ACC112 (cell line): ENCODE measurements around the gene C1QL3.

Experiments used
- H2AFZ ChIP-seq: fragments of 200-600 bp; sonication (generic); one replicate; pipeline ENCODE4 v1.6.0; 2017; ENCODE audit warnings: antibody characterized with exemption, low read length; ENCODE audit not compliant: unreplicated experiment
- H3K27ac ChIP-seq: fragments of 200-600 bp; sonication (generic); 2 replicates; pipeline ENCODE4 v1.5.1; 2014; ENCODE audit warnings: low read depth, mild to moderate bottlenecking, antibody characterized with exemption, low read length, moderate library complexity
- H3K27me3 ChIP-seq: fragments of 200-600 bp; sonication (generic); 2 replicates; pipeline ENCODE4 v1.6.1; 2014; ENCODE audit warnings: mild to moderate bottlenecking, antibody characterized with exemption, low read length, moderate library complexity, mixed read lengths; ENCODE audit not compliant: insufficient read depth
- H3K36me3 ChIP-seq: fragments of 200-600 bp; sonication (generic); 2 replicates; pipeline ENCODE4 v1.6.1; 2016; ENCODE audit warnings: mild to moderate bottlenecking, antibody characterized with exemption, low read length, moderate library complexity, mixed read lengths; ENCODE audit not compliant: insufficient read depth
- H3K4me1 ChIP-seq: fragments of 200-600 bp; sonication (generic); one replicate; pipeline ENCODE4 v1.6.1; 2016; ENCODE audit warnings: low read length, mixed read lengths; ENCODE audit not compliant: insufficient read depth, unreplicated experiment, control insufficient read depth
- H3K4me3 ChIP-seq: fragments of 200-600 bp; sonication (generic); 2 replicates; pipeline ENCODE4 v1.5.1; 2014; ENCODE audit warnings: mild to moderate bottlenecking, low read depth, low read length
- H3K79me2 ChIP-seq: fragments of 200-600 bp; sonication (generic); one replicate; pipeline ENCODE4 v1.6.0; 2016; ENCODE audit warnings: low read length; ENCODE audit not compliant: control insufficient read depth, unreplicated experiment, insufficient read depth

C1QL3 gene

DNA sequence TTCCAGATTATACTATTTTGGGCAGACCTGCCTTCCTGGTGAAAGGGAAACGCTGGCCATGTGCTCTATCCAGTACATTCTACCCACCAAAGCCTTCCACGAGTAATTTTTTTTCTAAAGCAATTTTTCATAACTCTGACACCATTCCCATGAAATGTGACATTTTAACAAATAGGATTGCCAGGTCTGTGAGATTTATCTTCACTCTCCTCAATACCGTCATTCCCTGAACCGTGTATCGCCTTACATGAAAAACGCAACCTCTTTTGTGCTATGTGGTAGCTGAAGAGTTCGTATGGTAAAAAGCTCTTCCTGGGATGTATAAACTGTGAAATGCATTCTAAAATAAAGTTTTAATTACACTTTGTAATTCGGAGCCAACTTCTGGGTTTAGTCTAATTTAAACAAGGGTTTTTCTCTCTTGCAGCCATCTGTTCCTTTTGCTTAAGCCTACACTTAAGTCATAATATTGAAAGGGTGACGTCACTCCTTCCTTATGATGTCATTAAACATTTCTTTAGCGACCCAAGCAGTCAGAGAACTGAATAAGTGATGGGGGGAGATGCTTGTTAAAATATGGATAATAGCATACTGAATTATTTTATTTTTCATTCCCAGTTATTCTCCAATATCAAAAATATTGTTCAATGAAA lies 27.7 kb downstream of the C1QL3 start:
- Histone ChIP-seq H3K4me3 (no peak overlapping the region), H3K36me3 (no peaks in the 10 kb centered on the region), H3K4me1 (peaks cover 4% of the 10 kb centered on the region), H2AFZ (no peak overlapping the region), H3K79me2 (no peaks in the 10 kb centered on the region), H3K27ac (no peak overlapping the region), H3K27me3 (no peaks in the 10 kb centered on the region)

DNA sequence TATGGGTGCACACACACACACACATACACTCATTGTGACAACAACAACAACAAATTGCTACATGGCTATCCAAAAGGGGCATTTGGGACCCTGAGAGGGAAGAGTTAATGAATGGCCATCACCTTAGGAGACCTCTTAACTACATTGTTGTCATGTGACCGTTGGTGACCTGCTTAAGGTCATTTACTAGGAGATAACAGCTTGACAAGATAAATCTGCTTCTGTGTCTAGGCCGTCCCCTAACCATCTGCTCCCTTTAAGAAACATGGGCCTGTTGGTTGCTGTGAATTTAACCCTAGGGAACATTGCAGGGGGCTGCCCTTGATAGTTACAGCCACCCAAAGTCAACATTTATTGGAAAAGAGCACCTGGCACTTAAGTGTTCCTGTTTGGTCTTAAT lies 29.7 kb downstream of the C1QL3 start:
- H3K36me3 ChIP-seq = no peaks in the 10 kb centered on the region
- no peak overlapping the region for H3K27ac ChIP-seq
- H2AFZ ChIP-seq = no peak overlapping the region
- H3K4me1 ChIP-seq = no peaks in the 10 kb centered on the region
- H3K4me3 ChIP-seq = no peak overlapping the region
- no peaks in the 10 kb centered on the region for H3K79me2 ChIP-seq
- no peaks in the 10 kb centered on the region for H3K27me3 ChIP-seq

DNA sequence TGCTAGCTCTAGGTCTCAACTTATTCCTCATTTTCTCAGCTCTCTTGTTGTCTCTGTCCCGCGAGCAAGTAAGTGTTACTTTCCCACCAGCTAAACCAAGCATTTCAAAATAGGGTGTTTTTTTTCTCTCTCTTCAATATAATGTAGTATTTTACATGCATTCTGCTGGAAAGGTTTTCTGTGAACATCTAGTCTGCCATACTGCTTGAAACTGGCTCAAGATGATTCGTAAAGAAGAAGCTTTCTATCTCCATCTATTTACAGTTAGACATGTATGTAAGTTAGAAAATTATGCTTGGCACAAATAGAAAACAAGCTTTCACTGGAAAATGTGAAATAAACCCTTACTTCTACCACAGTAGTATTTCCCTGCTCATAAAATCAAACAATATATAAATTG lies 31.2 kb downstream of the C1QL3 start:
- H3K27me3 ChIP-seq = no peaks in the 10 kb centered on the region

DNA sequence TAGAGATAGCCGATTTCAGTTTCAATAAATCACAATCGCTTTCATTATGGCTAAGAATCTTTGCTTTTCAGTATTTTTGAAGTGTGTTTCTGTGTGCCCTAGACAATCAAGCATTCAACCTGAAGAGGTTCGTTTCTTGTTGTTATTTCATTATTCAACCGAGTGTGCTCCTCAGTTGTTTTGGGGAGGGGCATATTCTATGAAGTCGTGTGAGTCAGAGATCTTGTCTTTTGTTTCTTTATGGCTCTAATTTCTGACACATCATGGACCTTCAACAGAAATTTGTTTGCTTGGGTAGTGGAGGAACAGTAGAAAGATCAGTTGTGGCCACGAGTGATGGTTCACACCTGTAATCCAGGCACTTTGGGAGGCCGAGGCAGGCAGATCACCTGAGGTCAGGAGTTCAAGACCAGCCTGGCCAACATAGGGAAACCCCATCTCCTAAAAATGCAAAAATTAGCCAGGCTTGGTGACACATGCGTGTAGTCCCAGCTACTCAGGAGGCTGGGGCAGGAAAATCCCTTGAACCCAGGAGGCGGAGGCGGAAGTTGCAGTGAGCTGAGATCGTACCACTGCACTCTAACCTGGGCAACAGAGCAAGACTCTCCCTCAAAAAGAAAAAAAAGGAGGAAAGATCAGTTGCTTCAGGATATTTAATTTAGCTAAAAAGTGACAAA lies 38.3 kb downstream of the C1QL3 start:
- Histone ChIP-seq H3K4me1 (no peaks in the 10 kb centered on the region), H3K27me3 (no peaks in the 10 kb centered on the region), H3K27ac (no peak overlapping the region), H3K4me3 (no peak overlapping the region), H3K79me2 (no peaks in the 10 kb centered on the region), H3K36me3 (no peaks in the 10 kb centered on the region; the same call in 1 of the 2 replicates), H2AFZ (no peak overlapping the region)

More for the DNA sequence above, 31.2 kb downstream of the C1QL3 start:
- H3K79me2 ChIP-seq = no peaks in the 10 kb centered on the region
- no peaks in the 10 kb centered on the region for H3K4me1 ChIP-seq
- no peaks in the 10 kb centered on the region; the same call in 1 of the 2 replicates for H3K36me3 ChIP-seq
- no peak overlapping the region for H2AFZ ChIP-seq
- H3K4me3 ChIP-seq = no peak overlapping the region
- H3K27ac ChIP-seq = no peak overlapping the region

DNA sequence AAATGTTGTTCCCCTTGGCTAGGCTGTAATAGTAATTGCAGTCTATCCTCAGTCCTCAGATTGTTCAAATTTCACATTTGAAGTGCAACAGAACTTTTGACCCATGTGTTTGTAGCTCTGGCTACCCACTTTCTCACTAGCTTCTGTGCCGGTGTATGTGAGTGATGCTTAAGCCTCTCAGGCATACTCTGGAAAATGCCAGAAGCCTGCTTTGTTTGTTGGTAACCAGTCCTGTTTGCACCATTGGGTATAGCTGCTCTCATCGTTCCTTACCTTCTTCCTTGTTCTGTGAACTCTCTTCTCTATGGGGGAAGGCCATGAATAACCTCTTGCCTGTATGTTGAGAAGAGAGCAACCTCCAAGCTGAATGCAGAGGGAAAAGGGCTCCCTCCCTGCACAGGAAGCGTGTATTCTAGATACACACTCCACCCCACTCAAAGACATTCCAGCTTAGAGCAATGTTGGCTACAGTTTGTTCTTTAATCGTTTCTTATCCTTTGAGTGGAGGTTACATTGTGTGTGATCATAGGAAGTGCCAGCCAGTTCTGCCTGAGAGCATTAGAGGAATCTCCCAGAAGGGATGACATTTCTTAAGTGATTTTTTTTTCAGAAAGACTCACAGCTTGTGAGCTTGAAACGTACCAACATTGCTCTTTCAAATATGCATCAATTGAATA lies 40.5 kb downstream of the C1QL3 start:
- no peak overlapping the region for H3K27ac ChIP-seq
- no peaks in the 10 kb centered on the region for H3K27me3 ChIP-seq
- H3K79me2 ChIP-seq = no peaks in the 10 kb centered on the region
- H3K36me3 ChIP-seq = no peaks in the 10 kb centered on the region
- H3K4me3 ChIP-seq = no peak overlapping the region
- H2AFZ ChIP-seq = no peak overlapping the region
- H3K4me1 ChIP-seq = no peaks in the 10 kb centered on the region

DNA sequence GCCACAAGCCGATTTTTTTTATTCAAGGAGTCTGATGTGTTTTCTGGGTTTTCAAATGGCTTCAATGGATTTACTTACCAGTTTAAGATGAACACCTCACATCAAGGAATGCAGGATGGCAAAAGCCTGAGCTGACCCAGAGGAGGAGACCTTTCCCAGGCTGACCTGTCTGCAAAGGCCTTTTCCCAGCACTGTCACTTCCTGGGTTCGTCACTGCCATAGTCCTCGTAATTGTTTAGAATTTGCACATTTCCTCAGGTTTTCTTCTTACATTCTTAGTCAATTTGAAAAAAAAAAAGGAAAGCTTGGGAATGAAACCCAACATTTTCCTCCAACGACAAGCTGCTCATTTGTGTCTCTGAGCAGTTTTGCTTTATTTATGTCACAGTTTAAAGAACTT lies 42.9 kb downstream of the C1QL3 start:
- Histone ChIP-seq H3K27ac (no peak overlapping the region), H3K4me1 (no peaks in the 10 kb centered on the region), H3K4me3 (no peak overlapping the region), H3K79me2 (no peaks in the 10 kb centered on the region), H3K27me3 (no peaks in the 10 kb centered on the region), H2AFZ (no peak overlapping the region), H3K36me3 (no peaks in the 10 kb centered on the region)

DNA sequence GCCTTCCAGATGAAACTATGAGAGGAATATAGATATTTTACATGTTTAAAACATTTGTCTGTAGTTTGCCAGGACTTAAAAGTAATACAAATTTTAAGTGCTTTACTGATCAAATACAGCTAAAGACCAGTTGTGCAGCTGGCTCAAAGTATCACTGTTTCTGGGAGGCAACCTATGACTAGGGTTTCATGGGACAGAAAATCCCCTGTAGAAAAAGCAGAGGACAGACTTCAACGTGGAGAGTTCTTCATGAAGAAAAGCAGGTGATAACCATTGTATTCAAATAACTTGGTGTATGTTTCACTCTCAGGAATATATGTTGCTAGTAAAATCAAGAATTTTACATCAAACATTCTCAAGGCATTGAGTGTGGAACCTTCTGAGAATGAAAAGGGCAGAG lies 43.9 kb downstream of the C1QL3 start:
- no peak overlapping the region for H3K4me3 ChIP-seq
- no peaks in the 10 kb centered on the region for H3K36me3 ChIP-seq
- H3K27me3 ChIP-seq = no peaks in the 10 kb centered on the region
- no peaks in the 10 kb centered on the region for H3K4me1 ChIP-seq
- H3K79me2 ChIP-seq = no peaks in the 10 kb centered on the region
- H2AFZ ChIP-seq = no peak overlapping the region
- H3K27ac ChIP-seq = no peak overlapping the region

DNA sequence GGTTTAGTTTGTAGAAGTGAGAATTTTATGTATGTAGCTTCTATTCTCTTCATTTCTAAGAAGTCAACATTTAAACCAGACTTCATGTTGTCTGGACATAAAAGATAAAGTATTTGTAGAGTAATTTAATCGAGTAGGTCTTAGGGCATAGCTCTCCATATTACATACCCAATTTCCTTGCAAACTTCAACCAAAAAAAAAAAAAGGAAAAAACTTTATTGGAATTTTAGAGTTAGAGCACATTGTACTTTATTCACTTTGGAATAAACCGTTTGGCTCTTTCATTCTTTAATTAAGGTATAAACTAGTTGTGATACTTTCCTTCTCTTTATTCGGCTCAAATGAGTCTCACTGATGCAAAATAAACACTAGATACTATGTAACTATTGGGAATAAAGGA lies 48.9 kb downstream of the C1QL3 start:
- no peaks in the 10 kb centered on the region for H3K79me2 ChIP-seq

DNA sequence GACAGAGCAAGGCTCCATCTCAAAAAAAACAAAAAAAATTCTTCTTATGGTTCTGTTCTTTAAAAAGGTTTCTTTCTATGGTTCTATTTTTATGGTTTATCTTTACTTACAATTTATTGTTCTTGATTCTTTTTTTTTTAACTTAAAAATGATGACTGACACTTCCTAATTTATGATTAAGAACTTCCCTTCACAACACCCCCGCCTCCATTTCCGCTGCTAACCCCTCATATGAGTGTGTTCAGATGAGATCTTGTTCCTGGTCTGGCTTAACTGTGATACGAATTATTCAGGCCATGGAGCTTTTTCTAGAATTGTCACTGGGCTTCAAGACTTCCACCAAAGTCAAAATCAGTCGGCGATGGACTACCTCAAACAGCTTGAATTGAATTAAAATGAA lies 50.9 kb downstream of the C1QL3 start:
- Histone ChIP-seq H3K27ac (no peak overlapping the region), H3K36me3 (no peaks in the 10 kb centered on the region), H3K79me2 (peaks cover 2% of the 10 kb centered on the region), H3K4me3 (no peak overlapping the region), H2AFZ (no peak overlapping the region), H3K4me1 (no peaks in the 10 kb centered on the region), H3K27me3 (no peaks in the 10 kb centered on the region)

More for the DNA sequence above, 48.9 kb downstream of the C1QL3 start:
- Histone ChIP-seq H3K36me3 (no peaks in the 10 kb centered on the region), H3K27me3 (no peaks in the 10 kb centered on the region), H3K4me1 (no peaks in the 10 kb centered on the region), H3K4me3 (no peak overlapping the region), H3K27ac (no peak overlapping the region), H2AFZ (no peak overlapping the region)

DNA sequence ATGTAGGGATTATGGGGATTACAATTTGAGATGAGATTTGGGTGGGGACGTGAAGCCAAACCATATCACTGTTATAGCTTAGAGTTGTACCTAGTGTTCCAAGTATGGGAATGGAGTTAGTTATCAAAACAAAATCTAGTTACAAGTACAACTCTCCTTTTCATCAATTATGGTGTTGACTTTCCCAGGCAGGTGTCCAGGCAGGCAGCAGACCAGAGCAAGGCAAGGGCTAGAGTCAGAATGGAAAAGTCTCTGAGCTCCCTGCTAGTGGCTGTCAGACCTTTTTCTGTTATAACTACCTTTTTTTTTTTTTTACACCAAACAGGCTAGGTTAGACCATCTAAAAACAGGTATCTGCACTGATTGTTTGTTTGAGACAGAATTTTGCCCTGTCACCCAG lies 55.7 kb downstream of the C1QL3 start:
- Histone ChIP-seq H3K4me1 (no peaks in the 10 kb centered on the region), H3K79me2 (peaks cover 2% of the 10 kb centered on the region), H3K36me3 (no peaks in the 10 kb centered on the region), H3K27me3 (no peaks in the 10 kb centered on the region), H3K27ac (no peak overlapping the region), H3K4me3 (no peak overlapping the region), H2AFZ (no peak overlapping the region)
